IPS DF 6.9 (cell line): ENCODE measurements around the gene EXOC4.

ENCODE experiments used
- DNase-seq: peaks from one replicate; pipeline ENCODE4 v3.0.0-alpha.2; 2013; ENCODE audit warnings: low read depth, low spot score
- H3K27ac ChIP-seq: one replicate; pipeline ENCODE4 v1.5.1; 2013; ENCODE audit warnings: low read length, control low read depth
- H3K27me3 ChIP-seq: 2 replicates; pipeline ENCODE4 v1.6.1; 2013; ENCODE audit warnings: mild to moderate bottlenecking, low read length; ENCODE audit not compliant: control insufficient read depth, insufficient read depth
- H3K36me3 ChIP-seq: 2 replicates; pipeline ENCODE4 v1.6.1; 2013; ENCODE audit warnings: low read length; ENCODE audit not compliant: control insufficient read depth, insufficient read depth
- H3K4me1 ChIP-seq: 2 replicates; pipeline ENCODE4 v1.6.1; 2013; ENCODE audit warnings: low read length; ENCODE audit not compliant: control insufficient read depth, insufficient read depth
- H3K4me3 ChIP-seq: 2 replicates; pipeline ENCODE4 v1.5.1; 2013; ENCODE audit warnings: mild to moderate bottlenecking, low read length
- H3K9me3 ChIP-seq: 2 replicates; pipeline ENCODE4 v1.6.1; 2013; ENCODE audit warnings: low read length, inconsistent platforms; ENCODE audit not compliant: control insufficient read depth, insufficient read depth
- WGBS: extraction: QIAGEN DNeasy Blood & Tissue Kit; methylation state at CpG from one replicate; pipeline ENCODE4 v1.1.7; 2013; ENCODE audit warnings: mixed read lengths, missing lambda C conversion rate; ENCODE audit not compliant: insufficient read length, insufficient coverage; 5-methylcytosine and 5-hydroxymethylcytosine counted together

Gene EXOC4

GRCh38 chr7:133782470-133782869 lies 529.6 kb downstream of the EXOC4 start:
- H3K27me3 ChIP-seq, result no peaks in the 10 kb centered on the region
- no peak for DNase-seq
- no CpG with 5 or more reads among the region's 5 CpGs for WGBS
- no peaks in the 10 kb centered on the region for H3K36me3 ChIP-seq
- H3K4me3 ChIP-seq, result no peak overlapping the region
- no peak overlapping the region for H3K27ac ChIP-seq
- no peaks in the 10 kb centered on the region for H3K9me3 ChIP-seq
- H3K4me1 ChIP-seq, result no peaks in the 10 kb centered on the region

- no peaks in the 10 kb centered on the region for H3K4me1 ChIP-seq
- no peak overlapping the region for H3K4me3 ChIP-seq
- no peaks in the 10 kb centered on the region for H3K9me3 ChIP-seq
- no peaks in the 10 kb centered on the region for H3K36me3 ChIP-seq
- DNase-seq, result no peak
- no peak overlapping the region for H3K27ac ChIP-seq
- H3K27me3 ChIP-seq, result no peaks in the 10 kb centered on the region
- WGBS, result 100% methylated on average over 1 of the region's 2 CpGs
Measured at GRCh38 chr7:133783276-133783675, 530.4 kb downstream of the EXOC4 start.

GRCh38 chr7:133784486-133785001 lies 531.7 kb downstream of the EXOC4 start:
- no peak for DNase-seq
- H3K36me3 ChIP-seq, result no peaks in the 10 kb centered on the region
- no peak overlapping the region for H3K4me3 ChIP-seq
- no peak overlapping the region for H3K27ac ChIP-seq
- WGBS, result no CpG with 5 or more reads among the region's 4 CpGs
- no peaks in the 10 kb centered on the region for H3K9me3 ChIP-seq
- no peaks in the 10 kb centered on the region for H3K27me3 ChIP-seq
- H3K4me1 ChIP-seq, result no peaks in the 10 kb centered on the region

GRCh38 chr7:133786401-133786937 lies 533.6 kb downstream of the EXOC4 start:
- no peaks in the 10 kb centered on the region; the same call in 1 of the 2 replicates for H3K4me1 ChIP-seq
- H3K9me3 ChIP-seq, result no peaks in the 10 kb centered on the region
- no peaks in the 10 kb centered on the region for H3K27me3 ChIP-seq
- no peaks in the 10 kb centered on the region for H3K36me3 ChIP-seq
- H3K27ac ChIP-seq, result no peak overlapping the region
- no peak overlapping the region for H3K4me3 ChIP-seq
- no peak for DNase-seq
- no CpG with 5 or more reads among the region's 3 CpGs for WGBS

- no CpG with 5 or more reads among the region's 3 CpGs for WGBS
Measured at GRCh38 chr7:133789974-133790373, 537.1 kb downstream of the EXOC4 start.

GRCh38 chr7:133790911-133791310 lies 538.0 kb downstream of the EXOC4 start:
- H3K36me3 ChIP-seq, result no peaks in the 10 kb centered on the region
- H3K4me1 ChIP-seq, result no peaks in the 10 kb centered on the region; the same call in 1 of the 2 replicates
- H3K9me3 ChIP-seq, result no peaks in the 10 kb centered on the region
- no peaks in the 10 kb centered on the region for H3K27me3 ChIP-seq
- 97% methylated on average over 2 of the region's 4 CpGs for WGBS
- no peak overlapping the region for H3K27ac ChIP-seq
- no peak overlapping the region for H3K4me3 ChIP-seq
- DNase-seq, result no peak

More at GRCh38 chr7:133789974-133790373, 537.1 kb downstream of the EXOC4 start:
- DNase-seq, result no peak
- no peak overlapping the region for H3K4me3 ChIP-seq
- no peak overlapping the region for H3K27ac ChIP-seq
- no peaks in the 10 kb centered on the region for H3K9me3 ChIP-seq
- no peaks in the 10 kb centered on the region for H3K36me3 ChIP-seq
- no peaks in the 10 kb centered on the region; the same call in 1 of the 2 replicates for H3K4me1 ChIP-seq
- H3K27me3 ChIP-seq, result no peaks in the 10 kb centered on the region

GRCh38 chr7:133794479-133794878 lies 541.6 kb downstream of the EXOC4 start:
- H3K36me3 ChIP-seq, result no peaks in the 10 kb centered on the region
- no CpG with 5 or more reads among the region's 2 CpGs for WGBS
- H3K27me3 ChIP-seq, result no peaks in the 10 kb centered on the region
- H3K4me3 ChIP-seq, result no peak overlapping the region
- no peak overlapping the region for H3K27ac ChIP-seq
- no peaks in the 10 kb centered on the region; the same call in 1 of the 2 replicates for H3K4me1 ChIP-seq
- no peaks in the 10 kb centered on the region for H3K9me3 ChIP-seq
- no peak for DNase-seq

- no peak overlapping the region for H3K27ac ChIP-seq
- no CpG with 5 or more reads among the region's 2 CpGs for WGBS
- H3K4me1 ChIP-seq, result no peaks in the 10 kb centered on the region; the same call in 1 of the 2 replicates
- no peaks in the 10 kb centered on the region for H3K27me3 ChIP-seq
- DNase-seq, result no peak
- no peaks in the 10 kb centered on the region for H3K36me3 ChIP-seq
- no peak overlapping the region for H3K4me3 ChIP-seq
- H3K9me3 ChIP-seq, result no peaks in the 10 kb centered on the region
Measured at GRCh38 chr7:133795068-133795665, 542.3 kb downstream of the EXOC4 start.

GRCh38 chr7:133796782-133797745 lies 544.2 kb downstream of the EXOC4 start:
- Histone ChIP-seq H3K4me3 (no peak overlapping the region), H3K27me3 (no peaks in the 10 kb centered on the region), H3K9me3 (no peaks in the 10 kb centered on the region), H3K36me3 (no peaks in the 10 kb centered on the region), H3K27ac (no peak overlapping the region), H3K4me1 (no peaks in the 10 kb centered on the region)
- no peak for DNase-seq
- no CpG with 5 or more reads among the region's 11 CpGs for WGBS

- Histone ChIP-seq H3K4me1 (no peaks in the 10 kb centered on the region), H3K27ac (no peak overlapping the region), H3K36me3 (no peaks in the 10 kb centered on the region), H3K27me3 (no peaks in the 10 kb centered on the region), H3K9me3 (no peaks in the 10 kb centered on the region), H3K4me3 (no peak overlapping the region)
- no peak for DNase-seq
- no CpG with 5 or more reads among the region's 3 CpGs for WGBS
Measured at GRCh38 chr7:133797818-133798520, 545.1 kb downstream of the EXOC4 start.
